Activated CD4-positive, alpha-beta T cell treated with anti-CD3 and anti-CD28 coated beads for 4 hours (primary cell): ENCODE data around the gene NECAB3.

ENCODE experiments used
- DNase-seq, 2 donors: peaks; one replicate each; pipeline ENCODE4 v3.0.0-alpha.2; 2020

NECAB3 gene

GRCh38 chr20:33676652-33677645, 2.7 kb upstream of the NECAB3 start:
- DNase-seq = no peak

- no peak for DNase-seq
Measured at GRCh38 chr20:33676121-33676520, 1.9 kb upstream of the NECAB3 start.

GRCh38 chr20:33675136-33675959, 1.1 kb upstream of the NECAB3 start:
- DNase-seq = no peak

- DNase-seq = no peak
Measured at GRCh38 chr20:33673410-33674293, 576 bp downstream of the NECAB3 start.

GRCh38 chr20:33673114-33673409, 1.2 kb downstream of the NECAB3 start:
- no peak for DNase-seq

GRCh38 chr20:33672426-33673113, 1.7 kb downstream of the NECAB3 start:
- DNase-seq = no peak

GRCh38 chr20:33671573-33672288, 2.5 kb downstream of the NECAB3 start:
- no peak for DNase-seq

- DNase-seq = no peak
Measured at GRCh38 chr20:33670715-33671499, 3.3 kb downstream of the NECAB3 start.

GRCh38 chr20:33669873-33670640, 4.2 kb downstream of the NECAB3 start:
- DNase-seq = no peak

GRCh38 chr20:33669224-33669623, 5.0 kb downstream of the NECAB3 start:
- no peak for DNase-seq

GRCh38 chr20:33668466-33669155, 5.6 kb downstream of the NECAB3 start:
- DNase-seq = no peak

GRCh38 chr20:33667676-33668465, 6.4 kb downstream of the NECAB3 start:
- peak; percentile 70 to 76 for DNase-seq

GRCh38 chr20:33667245-33667675, 7.0 kb downstream of the NECAB3 start:
- DNase-seq = peak; percentile 42 to 45

GRCh38 chr20:33666293-33667244, 7.7 kb downstream of the NECAB3 start, which contains the start of gene ACTL10:
ACTL10 (plus strand) TSS chr20:33666943; CDS start chr20:33667498, 555 bp downstream.
- peak; percentile 71 to 77 for DNase-seq

GRCh38 chr20:33664762-33665144, 9.5 kb downstream of the NECAB3 start:
- DNase-seq = no peak

- no peak for DNase-seq
Measured at GRCh38 chr20:33664085-33664761, 10.0 kb downstream of the NECAB3 start.
